ENCODE measurements around the gene GALNT6.

The GALNT6 gene

DNA sequence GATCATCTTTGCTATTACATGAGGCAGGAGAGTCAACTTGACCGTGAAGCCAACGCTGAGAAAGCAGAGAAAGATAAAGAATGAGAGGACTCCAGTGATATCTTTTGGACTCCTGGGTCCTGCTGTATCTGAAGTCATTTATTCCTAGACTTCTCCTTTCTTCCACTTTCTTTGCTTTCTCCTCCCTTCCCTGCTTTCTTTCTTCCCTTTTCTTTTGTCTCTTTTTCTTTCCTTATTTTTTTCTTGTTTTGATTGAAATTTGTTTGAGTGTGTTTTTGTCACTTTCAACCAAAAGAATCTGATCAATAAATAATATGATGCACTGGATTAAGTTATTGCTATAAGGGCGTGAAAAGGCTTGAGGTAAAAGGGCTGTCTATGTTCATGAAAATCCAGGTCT, 13.4 kb upstream of the GALNT6 start:
- no peak for DNase-seq

DNA sequence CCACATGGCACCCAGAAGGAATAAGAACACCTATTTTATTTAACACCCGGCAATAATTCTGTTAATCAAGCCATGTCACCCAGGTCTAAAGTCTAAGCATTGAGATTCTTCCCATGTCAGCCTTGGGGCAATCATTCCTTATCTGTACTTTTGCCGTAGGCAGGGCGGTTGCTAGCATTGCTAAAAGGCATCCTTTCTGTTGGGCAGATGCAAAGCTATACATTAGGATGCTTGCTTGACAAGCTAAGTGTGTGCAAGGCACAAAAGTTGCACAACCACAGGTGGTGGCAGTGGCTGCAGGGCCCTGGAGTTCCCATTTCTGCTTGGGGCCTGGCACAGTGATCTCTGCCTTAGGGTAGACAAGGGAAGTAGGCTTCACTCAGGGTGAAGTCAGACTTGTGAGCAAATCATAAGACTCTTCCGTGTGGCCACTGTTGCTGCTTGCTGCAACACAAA, 12.5 kb upstream of the GALNT6 start:
- DNase-seq = no peak

DNA sequence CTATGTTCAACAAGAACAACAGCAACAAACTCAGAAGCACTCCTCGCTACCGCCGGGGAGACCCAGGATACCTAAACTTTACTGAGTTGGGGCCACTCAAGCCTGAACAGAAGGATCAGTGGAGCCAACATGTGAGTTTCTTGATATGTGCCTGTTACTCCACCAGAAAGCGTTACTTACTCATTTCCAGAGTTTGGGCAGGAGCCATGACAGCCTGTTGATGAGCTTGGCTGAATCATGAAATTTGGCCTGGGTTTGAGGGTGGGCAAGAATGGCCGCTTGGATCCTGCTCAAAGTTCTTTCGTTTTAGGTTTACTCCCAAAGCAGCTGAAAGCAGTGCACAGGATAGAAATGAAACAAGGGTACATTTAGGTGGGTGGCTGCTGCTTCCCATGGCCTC, 12.0 kb upstream of the GALNT6 start:
- no peak for DNase-seq

DNA sequence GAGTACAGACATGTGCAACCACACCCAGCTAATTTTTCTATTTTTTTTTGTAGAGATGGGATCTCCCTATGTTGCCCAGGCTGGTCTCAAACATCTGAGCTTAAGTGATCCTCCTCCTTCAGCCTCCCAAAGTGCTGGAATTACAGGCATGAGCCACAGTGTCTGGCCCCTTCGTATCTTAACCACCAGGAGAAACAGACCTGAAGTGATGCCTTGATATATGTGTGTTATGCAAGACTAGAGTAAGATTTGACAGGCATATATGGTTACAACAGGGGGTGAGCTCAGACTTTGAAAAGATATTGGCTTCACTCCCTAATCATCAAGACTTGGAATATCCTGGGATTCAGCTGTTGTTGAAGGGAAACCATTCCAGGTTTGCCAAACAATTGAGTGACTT, 10.7 kb upstream of the GALNT6 start:
- no peak for DNase-seq

DNA sequence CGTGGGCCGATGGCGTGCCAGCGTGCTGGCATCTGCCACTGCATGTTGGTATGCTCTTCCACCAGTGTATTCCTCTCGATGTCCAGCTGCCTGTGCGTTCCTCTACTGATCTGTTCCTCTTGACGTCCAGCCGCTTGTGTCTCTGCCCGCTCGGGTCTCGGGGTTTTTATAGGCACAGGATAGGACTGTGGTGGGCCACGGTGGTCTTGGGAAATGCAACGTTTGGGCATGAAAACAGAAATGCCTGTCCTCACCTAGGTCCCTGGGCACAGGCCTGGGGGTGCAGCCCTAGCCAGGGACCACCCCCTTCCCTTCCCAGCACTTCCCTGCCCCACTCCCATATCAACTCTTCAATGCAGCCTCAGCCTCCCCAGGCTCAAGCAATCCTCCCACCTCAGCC, 10.3 kb upstream of the GALNT6 start:
- no peak for DNase-seq

DNA sequence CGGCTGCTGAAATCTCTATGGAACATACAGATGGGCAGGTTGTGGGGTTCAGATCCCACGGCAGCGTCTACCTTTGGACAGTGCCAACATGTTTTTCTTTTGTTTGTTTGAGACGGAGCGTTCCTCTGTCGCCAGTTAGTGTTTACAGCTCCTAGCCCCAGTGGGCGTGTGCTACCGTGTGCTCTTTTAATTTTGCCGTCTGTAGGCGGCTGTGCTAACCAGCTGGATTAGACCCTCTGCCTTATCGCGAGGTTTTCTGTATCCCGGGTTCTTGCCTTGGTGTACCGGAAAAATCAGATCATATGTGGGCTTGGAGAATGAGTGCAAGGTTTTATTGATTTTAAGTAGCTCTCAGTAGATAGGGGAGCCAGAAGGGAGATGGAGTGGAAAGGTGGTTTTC, 9.8 kb upstream of the GALNT6 start:
- DNase-seq = no peak

DNA sequence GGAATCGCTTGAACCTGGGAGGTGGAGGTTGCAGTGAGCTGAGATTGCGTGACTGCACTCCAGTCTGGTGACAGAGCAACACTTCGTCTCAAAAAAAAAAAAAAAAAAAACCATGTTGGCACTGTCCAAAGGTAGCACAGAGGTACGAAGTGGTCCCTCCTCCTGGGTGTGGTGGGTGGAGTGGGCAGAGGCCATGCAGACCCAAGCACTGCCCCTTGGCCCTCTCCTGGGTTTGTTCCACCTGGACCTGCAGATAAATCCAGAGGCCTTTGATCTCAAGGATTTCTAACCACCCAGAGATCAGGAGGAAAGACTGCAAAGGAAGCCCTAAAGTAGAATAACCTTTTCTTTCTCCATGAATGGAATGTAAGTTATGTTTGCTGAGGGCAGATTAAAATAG, 8.7 kb upstream of the GALNT6 start:
- DNase-seq = no peak

DNA sequence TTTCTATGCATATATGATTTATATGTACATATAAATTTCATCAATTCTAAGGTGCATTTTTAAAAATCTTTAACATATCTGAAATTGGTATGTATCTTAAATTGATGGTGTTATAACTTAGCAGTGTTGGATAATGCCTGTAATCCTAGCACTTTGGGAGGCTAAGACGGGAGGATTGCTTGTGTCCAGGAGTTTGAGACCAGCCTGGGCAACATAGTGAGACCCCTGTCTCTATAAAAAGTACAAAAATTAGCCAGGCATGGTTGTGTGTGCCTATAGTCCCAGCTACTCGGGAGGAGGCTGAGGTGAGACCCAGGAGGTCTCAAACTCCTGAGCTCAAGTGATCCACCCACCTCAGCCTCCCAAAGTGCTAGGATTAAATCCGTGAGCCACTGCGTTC, 6.5 kb upstream of the GALNT6 start:
- no peak for DNase-seq

DNA sequence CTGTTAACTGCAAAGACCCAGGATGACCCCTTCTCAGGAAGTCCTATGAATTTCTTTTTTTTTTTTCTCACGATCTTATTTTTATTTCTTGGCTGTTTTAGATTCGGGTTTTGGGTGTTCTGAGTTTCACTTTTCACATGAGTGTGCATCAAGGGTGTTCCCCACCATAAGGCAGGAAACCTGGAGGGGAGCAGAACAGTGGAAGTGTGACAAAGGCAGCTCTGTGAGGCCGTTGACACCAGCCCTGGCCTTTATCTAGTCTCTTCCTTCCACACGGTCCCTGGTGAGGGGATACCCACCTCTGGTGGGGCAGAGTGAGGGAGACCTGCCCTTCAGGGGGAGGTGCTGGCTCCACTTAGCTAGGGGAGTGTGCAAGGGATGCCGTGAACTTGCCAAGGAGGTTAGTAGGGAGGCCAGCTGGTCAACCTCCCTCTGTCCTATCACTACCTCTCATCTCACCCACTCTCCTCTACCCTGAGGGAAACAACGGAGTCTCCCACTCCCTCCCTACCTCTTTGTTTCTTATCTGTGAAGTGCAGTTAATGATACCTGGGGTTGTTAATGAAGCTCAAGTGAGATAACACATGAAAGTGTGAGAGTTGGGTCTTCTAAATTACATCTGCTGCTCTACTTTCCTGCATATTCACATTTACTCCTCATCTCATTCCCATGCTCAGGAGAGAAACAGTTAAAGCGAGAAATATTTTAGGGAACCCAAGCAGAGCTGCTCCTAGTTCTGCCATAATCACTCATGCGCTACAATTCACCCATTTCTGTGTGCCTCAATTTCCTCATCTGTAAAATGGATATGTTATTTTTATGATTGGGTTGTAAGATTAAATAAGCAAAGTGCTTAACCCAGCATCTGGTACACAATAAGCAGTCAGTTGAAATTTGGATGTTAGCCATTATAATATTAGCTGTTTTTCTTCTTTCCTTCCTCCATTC, 4.4 kb upstream of the GALNT6 start:
- peak; percentile 55 for DNase-seq

DNA sequence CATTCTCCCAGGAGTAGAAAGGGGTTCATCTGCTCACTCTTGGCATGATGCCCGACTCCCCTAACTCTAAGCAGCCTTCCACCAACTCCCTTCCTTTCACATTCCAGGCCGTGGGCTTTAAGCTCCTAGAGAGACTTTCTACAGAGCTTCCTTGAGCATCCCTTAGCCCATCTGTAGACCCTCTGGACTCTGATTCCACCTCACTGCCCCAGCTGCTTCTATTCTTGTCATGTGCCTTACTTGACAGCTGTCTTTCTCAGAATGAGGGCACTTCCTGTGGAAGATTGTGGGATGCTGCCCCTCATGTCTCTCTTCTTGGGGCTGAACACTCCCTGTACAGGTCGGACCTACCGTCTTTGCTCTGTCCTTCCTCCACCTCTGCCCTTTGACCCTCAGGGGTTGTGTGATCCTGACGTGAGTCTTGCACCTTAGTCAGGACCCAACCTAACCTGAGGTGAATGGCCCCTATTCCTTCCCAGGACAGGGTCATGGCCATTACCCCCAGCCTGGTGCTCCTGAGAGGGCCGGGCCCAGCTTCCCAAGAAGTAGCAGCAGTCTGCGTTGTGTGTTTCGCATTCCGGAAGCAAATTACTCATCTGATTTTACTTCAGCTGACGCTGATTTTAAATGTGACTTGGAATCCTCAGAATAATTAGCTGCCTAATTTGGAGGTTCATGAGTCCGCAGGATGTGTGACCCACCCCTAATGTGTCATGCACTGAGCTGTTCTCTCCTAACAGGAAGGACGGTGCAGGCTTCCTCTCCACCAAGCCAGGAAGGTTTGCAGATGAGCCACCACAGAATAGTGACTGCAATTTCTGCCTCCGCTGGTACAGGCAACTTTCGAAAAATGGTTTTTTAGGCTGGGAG, 2.7 kb upstream of the GALNT6 start:
- peak; percentile 75 for DNase-seq

DNA sequence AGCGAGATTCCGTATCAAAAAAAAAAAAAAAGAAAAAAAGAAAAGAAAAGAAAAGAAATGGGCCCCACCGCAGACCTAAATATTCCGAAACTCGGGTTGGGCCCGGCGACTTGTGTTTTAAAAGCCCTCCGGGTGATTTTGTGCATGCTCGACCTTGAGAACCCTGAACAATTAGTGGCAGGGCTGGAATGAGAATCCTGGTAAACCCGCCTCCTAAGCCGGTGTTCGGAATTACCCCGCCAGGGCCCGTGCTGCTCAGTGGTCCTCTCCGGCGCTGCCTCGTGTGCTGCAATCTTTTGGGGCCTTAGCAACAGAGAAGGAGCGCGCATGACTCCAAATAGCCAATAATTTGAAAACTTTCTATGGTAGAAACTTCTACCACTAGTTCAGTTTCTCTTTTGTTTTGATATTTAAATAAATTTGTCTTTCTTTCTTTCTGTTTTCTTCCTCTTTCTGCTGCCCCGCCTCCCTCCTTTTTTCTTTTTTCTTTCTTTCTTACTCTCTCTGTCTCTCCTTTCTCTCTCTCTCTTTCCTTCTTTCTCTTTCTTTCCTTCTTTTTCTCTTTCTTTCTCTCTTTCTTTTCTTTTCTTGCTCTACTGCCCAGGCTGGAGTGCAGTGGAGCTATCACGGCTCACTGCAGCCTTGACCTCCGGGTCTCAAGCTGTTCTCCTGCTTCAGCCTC, 1.5 kb upstream of the GALNT6 start:
- DNase-seq = peak; percentile 46

DNA sequence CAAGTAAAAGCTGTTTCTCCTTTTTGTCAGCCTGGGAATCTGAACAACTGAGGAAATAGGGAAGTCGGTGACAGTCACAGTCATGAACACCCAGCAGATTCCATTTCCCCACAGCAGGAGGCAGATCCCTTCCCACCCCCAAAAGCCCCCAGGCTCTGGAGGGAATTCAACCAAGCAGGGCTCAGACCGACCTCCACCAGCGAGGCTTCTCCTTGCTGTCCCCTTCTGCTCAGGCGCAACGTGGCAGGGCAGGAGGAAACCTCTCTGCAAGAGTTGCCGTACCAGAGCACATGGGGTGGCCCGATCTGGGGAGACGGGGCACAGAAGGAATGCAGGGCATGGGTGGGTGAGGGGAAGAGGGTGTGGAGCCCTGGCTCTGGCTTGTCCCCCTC, 319 bp downstream of the GALNT6 start:
- peak; percentile 48 for DNase-seq

DNA sequence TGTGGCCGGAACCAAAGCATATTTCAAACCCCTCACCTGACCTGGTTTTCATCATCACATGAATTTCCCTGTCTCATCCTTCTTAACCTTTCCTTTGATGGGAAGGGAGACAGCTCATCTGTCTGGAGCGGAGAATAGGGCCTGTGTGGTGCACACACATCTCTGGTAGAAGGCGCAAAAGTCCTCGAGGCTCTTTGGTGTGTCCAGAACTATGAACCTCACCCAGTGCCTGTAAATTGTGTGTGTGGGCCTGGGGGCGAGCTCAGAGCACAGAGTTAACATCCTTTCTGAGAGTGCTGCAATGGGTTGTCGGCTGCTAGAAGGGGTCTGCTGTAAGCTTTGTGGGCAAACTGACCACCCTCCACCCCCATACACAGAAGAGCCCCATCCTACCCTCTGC, 749 bp downstream of the GALNT6 start:
- no peak for DNase-seq

DNA sequence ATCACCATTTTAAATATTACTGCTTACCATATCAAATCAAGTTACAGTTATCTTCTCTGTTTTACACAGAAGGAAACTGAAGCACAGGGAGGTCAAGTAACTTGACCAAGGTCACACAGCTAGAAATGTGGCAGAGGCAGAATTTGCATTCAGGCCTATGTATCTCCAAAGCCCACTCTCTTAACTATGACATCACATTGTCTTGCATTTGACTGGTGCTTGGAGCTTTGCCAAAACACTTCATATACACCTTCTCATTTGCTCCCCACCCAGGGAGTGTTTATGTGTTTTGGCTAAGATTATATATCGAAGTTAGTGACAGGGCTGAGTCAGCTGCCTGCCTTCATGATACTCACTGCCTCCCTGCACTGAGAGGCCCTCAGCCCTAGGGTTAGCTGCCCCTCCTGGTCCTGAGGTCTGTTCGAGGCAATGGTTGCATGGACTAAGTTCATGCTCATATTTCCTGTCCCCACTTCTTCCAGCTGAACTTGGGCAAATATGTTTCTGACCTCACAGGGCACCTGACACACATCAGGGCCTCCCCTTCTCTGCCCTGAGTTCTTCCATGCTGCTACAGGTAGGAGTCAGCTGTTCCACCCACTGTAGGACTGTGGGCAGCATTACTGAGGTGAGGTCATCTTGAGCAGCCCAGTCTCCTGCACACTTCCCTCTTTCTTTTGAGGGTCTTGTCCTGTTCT, 1.8 kb downstream of the GALNT6 start:
- peak; percentile 37 for DNase-seq

DNA sequence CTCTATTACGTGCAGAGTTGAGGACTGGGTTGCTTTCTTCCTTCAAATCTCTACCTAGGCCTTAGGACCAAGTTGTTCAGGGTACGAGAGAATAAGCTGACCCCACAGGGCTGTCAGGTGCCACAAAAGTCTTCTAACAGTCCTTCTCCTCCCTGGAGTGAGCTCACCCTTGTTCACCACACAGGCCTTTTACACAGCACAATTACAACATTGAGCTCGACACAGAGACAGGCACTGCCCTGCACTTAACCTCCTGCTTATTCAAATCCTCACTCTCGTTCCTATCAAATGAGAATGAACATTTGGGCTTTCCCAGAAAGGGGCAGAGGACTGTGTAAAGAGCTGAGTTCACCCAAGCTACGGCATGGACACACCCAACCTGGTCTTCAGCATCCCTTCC, 2.4 kb downstream of the GALNT6 start:
- DNase-seq = no peak

DNA sequence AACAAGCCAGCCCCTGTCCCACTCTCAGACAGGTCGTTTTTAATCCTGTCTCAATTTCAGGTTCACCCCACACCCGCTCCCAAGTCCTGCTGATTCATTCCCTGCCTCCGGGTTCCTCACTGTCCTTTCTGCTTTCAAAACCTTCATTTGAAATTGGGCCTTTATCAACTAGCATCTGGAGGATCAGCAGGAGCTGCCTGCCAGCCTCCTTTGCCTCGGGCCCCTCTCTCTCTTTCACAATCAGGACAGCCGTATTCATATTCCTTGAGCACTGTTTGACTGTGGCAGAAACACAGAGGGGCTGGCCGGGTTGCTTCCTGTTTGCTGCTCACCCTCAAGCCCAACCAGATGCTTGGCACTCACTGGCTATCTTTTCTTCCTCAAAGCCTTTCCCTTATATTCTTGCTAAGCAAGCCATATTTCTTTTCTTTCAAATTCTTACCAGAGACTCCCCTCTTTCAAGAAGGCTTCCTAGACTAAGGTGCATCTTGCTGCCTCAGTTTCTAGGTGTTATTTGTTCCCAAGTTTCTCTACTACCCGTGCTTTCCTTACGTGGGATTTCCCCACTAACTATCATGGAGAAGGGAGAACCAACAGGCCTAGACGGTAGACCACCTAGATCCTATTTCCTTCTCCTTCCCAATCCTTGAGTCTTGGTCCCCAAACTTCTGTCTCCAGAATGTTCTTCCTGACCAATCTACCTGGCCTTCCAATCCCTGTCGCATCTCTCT, 3.0 kb downstream of the GALNT6 start:
- DNase-seq = no peak

DNA sequence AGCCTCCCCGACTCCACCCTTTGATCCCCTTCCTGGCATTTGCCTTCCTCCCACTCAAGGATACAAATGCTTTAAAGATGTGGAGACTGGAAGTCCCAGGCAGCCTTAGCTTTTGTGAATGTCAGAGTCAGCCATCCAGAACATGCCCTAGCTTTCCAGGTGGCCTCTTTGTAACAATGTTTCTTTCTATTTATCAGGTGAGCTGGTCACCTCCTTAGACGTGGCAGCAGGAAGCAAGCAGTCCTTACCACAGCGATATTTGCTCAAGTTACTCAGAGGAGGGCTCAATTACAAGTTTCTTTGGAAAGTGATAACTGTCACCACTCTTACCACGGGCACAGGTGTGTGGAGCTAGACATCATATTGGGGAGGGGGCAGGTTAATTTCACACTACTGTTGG, 4.9 kb downstream of the GALNT6 start:
- DNase-seq = no peak

DNA sequence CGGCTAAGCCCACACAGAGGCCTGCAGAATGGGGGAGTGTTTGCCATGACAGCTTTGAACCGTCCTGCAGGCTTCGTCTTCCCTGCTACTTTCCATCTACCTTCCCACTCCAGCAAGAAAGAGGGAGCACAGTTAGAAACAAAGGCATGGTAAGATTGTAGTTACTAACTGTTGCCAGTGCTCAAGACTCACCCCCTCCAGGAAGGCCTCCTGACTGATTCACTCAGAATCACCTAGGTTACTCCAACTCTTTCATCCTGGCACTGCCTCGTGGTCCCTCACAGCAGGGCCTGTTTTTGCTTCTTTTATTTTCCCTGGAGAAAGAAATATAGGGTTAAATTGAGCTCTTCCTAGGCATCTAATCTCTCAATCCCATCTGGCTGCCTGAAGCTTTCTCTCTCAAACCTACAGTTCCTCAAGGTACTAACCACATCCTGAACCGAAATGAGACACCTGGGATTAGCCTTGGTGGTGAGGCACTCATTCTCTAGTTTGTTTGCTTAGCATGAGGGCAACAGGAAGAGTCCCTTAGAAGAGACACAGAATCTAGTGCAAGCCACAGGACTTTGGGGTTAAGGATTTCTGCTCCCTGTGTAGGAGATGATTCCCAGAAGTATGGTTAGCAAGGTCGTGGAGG, 7.8 kb downstream of the GALNT6 start:
- no peak for DNase-seq

DNA sequence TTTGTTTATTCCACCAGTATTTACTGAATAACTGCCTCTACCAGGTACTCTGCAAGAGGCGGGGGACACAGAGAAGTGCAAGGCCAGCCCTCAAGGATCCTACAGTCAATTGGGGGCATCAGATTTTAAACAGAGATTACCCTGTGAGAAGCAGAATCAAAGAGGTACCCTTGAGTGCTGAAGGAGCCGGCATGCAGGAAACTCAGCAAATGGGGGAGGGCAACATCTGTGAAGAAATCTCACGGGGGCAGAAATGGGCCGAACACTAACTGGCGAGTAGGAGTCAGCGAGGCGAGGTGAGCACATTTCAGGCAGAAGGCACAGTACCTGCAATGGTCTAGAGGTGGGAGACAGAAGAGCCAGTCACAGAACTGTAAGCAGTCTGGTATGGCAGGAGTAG, 9.0 kb downstream of the GALNT6 start:
- DNase-seq = no peak

DNA sequence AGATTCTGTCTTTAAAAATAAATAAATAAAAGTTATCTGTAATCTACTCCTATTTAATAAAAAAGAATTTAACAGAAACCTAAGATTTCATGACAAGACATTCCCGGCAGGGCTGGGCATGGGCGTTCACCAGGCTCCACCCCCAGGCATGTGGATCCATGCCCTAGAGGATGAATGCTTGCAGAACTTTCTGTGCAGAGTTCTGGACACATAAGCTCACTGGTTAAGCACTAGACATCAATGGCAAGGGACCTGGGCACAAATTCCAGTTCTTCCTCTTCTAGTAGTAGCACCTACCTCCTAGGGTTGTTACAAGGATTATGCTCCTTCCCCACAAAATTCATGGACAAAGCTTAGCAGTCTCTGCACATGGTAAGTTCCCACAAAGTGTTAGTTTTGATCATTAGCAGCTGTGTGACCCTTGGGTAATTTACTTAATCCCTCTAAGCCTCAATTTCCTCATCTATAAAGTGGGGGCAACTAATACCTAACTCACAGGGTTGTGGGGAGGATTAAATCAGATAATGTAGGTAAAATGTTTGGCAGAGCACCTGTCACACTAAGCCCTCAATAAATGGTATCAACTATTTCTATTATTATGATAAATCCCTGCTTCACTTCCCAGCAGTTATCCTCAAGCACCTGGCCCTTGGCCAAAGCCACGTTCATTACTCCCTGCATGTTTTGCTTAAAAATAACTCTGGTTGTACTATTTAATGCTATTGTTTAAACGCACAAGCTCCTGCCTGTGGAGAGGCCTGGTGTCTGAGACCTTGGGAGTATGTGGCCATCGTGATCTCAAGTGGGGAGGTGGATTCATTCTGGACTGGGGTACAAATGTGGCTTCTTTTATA, 9.8 kb downstream of the GALNT6 start:
- DNase-seq = no peak

DNA sequence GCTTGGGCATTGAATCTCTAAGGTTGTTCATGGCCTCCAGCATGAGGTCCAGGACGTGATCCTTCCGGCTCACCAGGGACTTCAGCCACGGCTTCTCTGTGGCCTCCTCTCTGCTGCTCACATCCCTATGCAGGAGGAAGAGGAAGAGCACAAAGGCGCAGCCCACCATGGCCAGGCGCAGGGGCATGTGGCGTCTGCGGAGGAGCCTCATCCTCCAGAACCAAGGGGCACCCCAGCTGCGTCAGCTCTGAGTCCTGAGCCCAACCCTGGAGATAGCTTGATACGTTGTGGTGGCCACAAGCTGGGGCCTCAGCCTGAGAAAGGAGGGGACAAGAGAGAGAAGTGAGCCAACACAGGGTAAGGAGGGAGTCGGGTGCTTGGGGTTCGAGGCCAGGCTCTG, 11.6 kb downstream of the GALNT6 start:
- DNase-seq = no peak

Measured in stimulated activated CD4-positive, alpha-beta T cell treated with anti-CD3 and anti-CD28 coated beads, Interleukin-15, amount 100 ng/mL, for 24 hours (primary cell).